Erythroblast (primary cell): ENCODE measurements around the gene BPGM.

ENCODE experiments used
- GATA1 ChIP-seq: IDR thresholded peaks from 2 replicates; pipeline ENCODE4 v1.6.1; 2011; ENCODE audit warnings: low read depth, mild to moderate bottlenecking, control low read depth, low read length, moderate library complexity
- POLR2A ChIP-seq: IDR thresholded peaks from 2 replicates; pipeline ENCODE4 v1.6.1; 2011; ENCODE audit warnings: mild to moderate bottlenecking, low read length

DNA sequence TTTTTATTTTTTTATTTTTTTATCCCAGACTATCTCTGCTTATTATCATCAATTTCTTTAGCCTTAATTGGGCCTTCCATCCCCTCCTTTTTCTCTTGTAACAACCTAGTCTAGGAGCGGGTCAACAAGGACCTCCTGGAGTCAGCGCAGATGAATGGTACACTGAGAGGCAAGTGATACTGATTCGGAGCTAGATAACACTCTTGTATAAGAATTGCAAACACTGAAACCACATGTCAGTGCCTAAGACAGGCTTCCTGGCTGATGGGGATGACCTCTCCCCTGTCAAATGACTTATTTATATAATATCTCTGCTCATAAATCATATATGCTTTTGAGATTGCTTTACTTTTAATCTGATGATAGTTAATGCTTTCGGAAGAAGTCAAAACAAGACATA is 22.7 kb downstream of the BPGM start:
- TF ChIP-seq POLR2A: no peak
- no peak for TF ChIP-seq GATA1
